Activated T-helper 1 cell treated with anti-CD3 and anti-CD28 coated beads, Interleukin-12 subunit alpha, Interleukin-12 subunit beta, Interleukin-2, Interleukin-4 antibody, amounts not matched to agents 30 ng/mL and 10 ng/mL and 1 ng/mL, durations not matched to agents 14 hours and 24 hours and 36 hours (primary cell): ENCODE results near the gene PLXNA1. TPM values are rescaled to one million over a fixed set of nuclear protein-coding genes. Genes with fewer than 3 reads are reported as not detected.

Source experiments
- DNase-seq: peaks from one replicate; pipeline ENCODE4 v3.0.0; 2021; ENCODE audit warnings: low spot score
- H3K27ac Mint-ChIP-seq: one replicate; pipeline ENCODE4 v1.8.0; 2021; ENCODE audit warnings: mild to moderate bottlenecking, mixed read lengths
- H3K27me3 Mint-ChIP-seq: one replicate; pipeline ENCODE4 v1.8.0; 2022; ENCODE audit warnings: mild to moderate bottlenecking, moderate library complexity, mixed read lengths; ENCODE audit not compliant: insufficient read depth
- H3K36me3 Mint-ChIP-seq: one replicate; pipeline ENCODE4 v1.8.0; 2021; ENCODE audit warnings: low read depth, mixed read lengths
- H3K4me1 Mint-ChIP-seq: one replicate; pipeline ENCODE4 v1.8.0; 2021; ENCODE audit warnings: low read depth, mixed read lengths
- H3K4me3 Mint-ChIP-seq: one replicate; pipeline ENCODE4 v1.8.0; 2021; ENCODE audit warnings: mild to moderate bottlenecking, moderate library complexity, mixed read lengths
- H3K9me3 Mint-ChIP-seq: one replicate; pipeline ENCODE4 v1.8.0; 2021; ENCODE audit warnings: mixed read lengths
- intact Hi-C: fragments of 100-400 bp; cut with micrococcal nuclease; formaldehyde crosslinking; loops from one replicate; pipeline ENCODE4 v1.15.1; 2024
- total RNA-seq: library from RNA; stranded (reverse); gene quantifications from 2 replicates; pipeline ENCODE4 v1.2.3, GENCODE V29; 2022

Gene PLXNA1
- total RNA-seq, 1 donor from 2014 or later = 22.1 TPM

GRCh38 chr3:127018306-127018828, 35.5 kb downstream of the PLXNA1 start:
- Mint-ChIP-seq H3K36me3 (no peaks in the 10 kb centered on the region), H3K4me1 (no peaks in the 10 kb centered on the region), H3K27me3 (no peaks in the 10 kb centered on the region), H3K4me3 (no peak overlapping the region), H3K9me3 (no peaks in the 10 kb centered on the region), H3K27ac (no peak overlapping the region)
- DNase-seq = no peak
- intact Hi-C loops = no loop called here

- no peaks in the 10 kb centered on the region for H3K27me3 Mint-ChIP-seq
- intact Hi-C loops = no loop called here
- H3K27ac Mint-ChIP-seq = no peak overlapping the region
- no peak for DNase-seq
- H3K4me1 Mint-ChIP-seq = no peaks in the 10 kb centered on the region
- H3K4me3 Mint-ChIP-seq = no peak overlapping the region
- H3K36me3 Mint-ChIP-seq = no peaks in the 10 kb centered on the region
- H3K9me3 Mint-ChIP-seq = no peaks in the 10 kb centered on the region
Observed at GRCh38 chr3:127019449-127019848, 36.5 kb downstream of the PLXNA1 start.

- no peak overlapping the region for H3K27ac Mint-ChIP-seq
- DNase-seq = no peak
- no peaks in the 10 kb centered on the region for H3K9me3 Mint-ChIP-seq
- H3K36me3 Mint-ChIP-seq = no peaks in the 10 kb centered on the region
- H3K4me1 Mint-ChIP-seq = peaks cover 4% of the 10 kb centered on the region
- intact Hi-C loops = no loop called here
- H3K27me3 Mint-ChIP-seq = no peaks in the 10 kb centered on the region
- H3K4me3 Mint-ChIP-seq = no peak overlapping the region
Observed at GRCh38 chr3:127020543-127020942, 37.6 kb downstream of the PLXNA1 start.

GRCh38 chr3:127022849-127023248, 39.9 kb downstream of the PLXNA1 start:
- no peaks in the 10 kb centered on the region for H3K36me3 Mint-ChIP-seq
- no peak overlapping the region for H3K4me3 Mint-ChIP-seq
- no peaks in the 10 kb centered on the region for H3K27me3 Mint-ChIP-seq
- DNase-seq = no peak
- H3K9me3 Mint-ChIP-seq = no peaks in the 10 kb centered on the region
- peaks cover 6% of the 10 kb centered on the region for H3K4me1 Mint-ChIP-seq
- no peak overlapping the region for H3K27ac Mint-ChIP-seq
- intact Hi-C loops = no loop called here

- no peak overlapping the region for H3K27ac Mint-ChIP-seq
Observed at GRCh38 chr3:127025456-127025855, 42.5 kb downstream of the PLXNA1 start.

GRCh38 chr3:127026036-127026435, 43.1 kb downstream of the PLXNA1 start:
- H3K36me3 Mint-ChIP-seq = no peaks in the 10 kb centered on the region
- H3K4me3 Mint-ChIP-seq = no peak overlapping the region
- H3K27ac Mint-ChIP-seq = no peak overlapping the region
- H3K27me3 Mint-ChIP-seq = no peaks in the 10 kb centered on the region
- H3K4me1 Mint-ChIP-seq = peaks cover 6% of the 10 kb centered on the region
- H3K9me3 Mint-ChIP-seq = no peaks in the 10 kb centered on the region
- no peak for DNase-seq
- intact Hi-C loops = no loop called here

More at GRCh38 chr3:127025456-127025855, 42.5 kb downstream of the PLXNA1 start:
- Mint-ChIP-seq H3K36me3 (no peaks in the 10 kb centered on the region), H3K27me3 (no peaks in the 10 kb centered on the region), H3K4me3 (no peak overlapping the region), H3K9me3 (no peaks in the 10 kb centered on the region), H3K4me1 (peaks cover 6% of the 10 kb centered on the region)
- intact Hi-C loops = no loop called here
- DNase-seq = no peak

- DNase-seq = no peak
- intact Hi-C loops = no loop called here
- Mint-ChIP-seq H3K27me3 (no peaks in the 10 kb centered on the region), H3K27ac (no peak overlapping the region), H3K4me1 (peaks cover 6% of the 10 kb centered on the region), H3K9me3 (no peaks in the 10 kb centered on the region), H3K36me3 (no peaks in the 10 kb centered on the region), H3K4me3 (no peak overlapping the region)
Observed at GRCh38 chr3:127026661-127027060, 43.7 kb downstream of the PLXNA1 start.

GRCh38 chr3:127027061-127027735, 44.3 kb downstream of the PLXNA1 start:
- intact Hi-C loops = no loop called here
- no peaks in the 10 kb centered on the region for H3K27me3 Mint-ChIP-seq
- H3K9me3 Mint-ChIP-seq = no peaks in the 10 kb centered on the region
- no peaks in the 10 kb centered on the region for H3K36me3 Mint-ChIP-seq
- DNase-seq = no peak
- H3K27ac Mint-ChIP-seq = no peak overlapping the region
- no peak overlapping the region for H3K4me3 Mint-ChIP-seq
- peaks cover 6% of the 10 kb centered on the region for H3K4me1 Mint-ChIP-seq

- H3K36me3 Mint-ChIP-seq = no peaks in the 10 kb centered on the region
- peaks cover 6% of the 10 kb centered on the region for H3K4me1 Mint-ChIP-seq
- no peaks in the 10 kb centered on the region for H3K9me3 Mint-ChIP-seq
- no peak overlapping the region for H3K27ac Mint-ChIP-seq
- DNase-seq = no peak
- no peak overlapping the region for H3K4me3 Mint-ChIP-seq
- H3K27me3 Mint-ChIP-seq = no peaks in the 10 kb centered on the region
- intact Hi-C loops = no loop called here
Observed at GRCh38 chr3:127027811-127028548, 45.1 kb downstream of the PLXNA1 start.

- H3K4me3 Mint-ChIP-seq = no peak overlapping the region
- no peak overlapping the region for H3K27ac Mint-ChIP-seq
- H3K9me3 Mint-ChIP-seq = no peaks in the 10 kb centered on the region
- DNase-seq = no peak
- intact Hi-C loops = no loop called here
- H3K4me1 Mint-ChIP-seq = peaks cover 6% of the 10 kb centered on the region
- H3K27me3 Mint-ChIP-seq = no peaks in the 10 kb centered on the region
- no peaks in the 10 kb centered on the region for H3K36me3 Mint-ChIP-seq
Observed at GRCh38 chr3:127028781-127029657, 46.1 kb downstream of the PLXNA1 start.

GRCh38 chr3:127029658-127030507, 47.0 kb downstream of the PLXNA1 start:
- H3K4me3 Mint-ChIP-seq = no peak overlapping the region
- no peak overlapping the region for H3K27ac Mint-ChIP-seq

More at GRCh38 chr3:127029658-127030507, 47.0 kb downstream of the PLXNA1 start:
- intact Hi-C loops = no loop called here
- H3K36me3 Mint-ChIP-seq = no peaks in the 10 kb centered on the region
- peaks cover 6% of the 10 kb centered on the region for H3K4me1 Mint-ChIP-seq
- H3K9me3 Mint-ChIP-seq = no peaks in the 10 kb centered on the region
- no peaks in the 10 kb centered on the region for H3K27me3 Mint-ChIP-seq
- no peak for DNase-seq
